Measurements from ENCODE around the gene REPS2. TPM values are rescaled to one million over a fixed set of nuclear protein-coding genes. Genes with fewer than 3 reads are reported as not detected.

REPS2 gene
- total RNA-seq, 2 experiments from 2014 or later: not detected

GRCh38 chrX:16916561-16916960, 29.9 kb upstream of the REPS2 start:
- no peaks in the 10 kb centered on the region for H3K36me3 Mint-ChIP-seq (ENCODE audit: low read depth)
- no peak overlapping the region for H3K27ac Mint-ChIP-seq
- no peak overlapping the region for H3K4me3 Mint-ChIP-seq
- TF ChIP-seq CTCF (IDR thresholded peaks at IDR 0.05): no peak
- POLR2A ChIA-PET: no interaction called here
- H3K4me1 Mint-ChIP-seq (ENCODE audit: low read depth): no peaks in the 10 kb centered on the region
- CTCF ChIA-PET: no interaction called here
- no peak for DNase-seq
- no peaks in the 10 kb centered on the region for H3K9me3 Mint-ChIP-seq
- H3K27me3 Mint-ChIP-seq: no peaks in the 10 kb centered on the region
- no peak for ATAC-seq
- intact Hi-C loops (cut with micrococcal nuclease): no loop called here

GRCh38 chrX:16917120-16917519, 29.3 kb upstream of the REPS2 start:
- Mint-ChIP-seq H3K27ac (no peak overlapping the region), H3K9me3 (no peaks in the 10 kb centered on the region), H3K27me3 (no peaks in the 10 kb centered on the region), H3K36me3 (ENCODE audit: low read depth) (no peaks in the 10 kb centered on the region), H3K4me1 (ENCODE audit: low read depth) (no peaks in the 10 kb centered on the region), H3K4me3 (no peak overlapping the region)
- DNase-seq (no peak), ATAC-seq (no peak)
- intact Hi-C loops (cut with micrococcal nuclease): no loop called here
- ChIA-PET POLR2A (no interaction called here), CTCF (no interaction called here)
- TF ChIP-seq CTCF (IDR thresholded peaks at IDR 0.05): no peak

- no peaks in the 10 kb centered on the region for H3K36me3 Mint-ChIP-seq (ENCODE audit: low read depth)
- H3K27ac Mint-ChIP-seq: no peak overlapping the region
- intact Hi-C loops (cut with micrococcal nuclease): no loop called here
- H3K9me3 Mint-ChIP-seq: no peaks in the 10 kb centered on the region
- no peaks in the 10 kb centered on the region for H3K27me3 Mint-ChIP-seq
- ChIA-PET POLR2A (no interaction called here), CTCF (interaction anchor here (1.2 kb wide), 1 partner anchor 26 kb away, joined by 3 read pairs; no protein-coding TSS in a partner anchor)
- TF ChIP-seq CTCF (IDR thresholded peaks at IDR 0.05): no peak
- DNase-seq: no peak
- no peak for ATAC-seq
- no peaks in the 10 kb centered on the region for H3K4me1 Mint-ChIP-seq (ENCODE audit: low read depth)
- H3K4me3 Mint-ChIP-seq: no peak overlapping the region
Measured at GRCh38 chrX:16918979-16919378, 27.5 kb upstream of the REPS2 start.

DNA sequence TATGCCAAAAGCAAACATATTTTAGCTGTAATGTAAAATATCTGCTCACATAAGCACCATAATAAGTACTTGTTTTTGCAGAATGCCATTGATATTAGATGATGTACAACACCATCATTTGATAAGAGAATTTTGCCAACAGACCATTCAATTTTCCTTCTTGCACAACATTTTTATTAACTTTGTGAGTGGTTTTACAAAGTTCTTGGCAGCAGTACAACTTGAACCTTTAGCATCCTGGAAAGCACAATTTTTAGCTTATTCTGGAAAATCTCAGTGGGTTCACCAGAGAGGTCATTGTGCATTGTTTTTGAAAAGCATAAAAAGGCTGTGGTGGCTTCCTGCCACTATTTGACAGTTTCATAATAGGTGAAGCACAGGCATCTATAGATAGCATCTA, 26.4 kb upstream of the REPS2 start:
- Mint-ChIP-seq H3K9me3 (no peaks in the 10 kb centered on the region), H3K27ac (no peak overlapping the region), H3K36me3 (ENCODE audit: low read depth) (no peaks in the 10 kb centered on the region), H3K27me3 (no peaks in the 10 kb centered on the region), H3K4me3 (no peak overlapping the region), H3K4me1 (ENCODE audit: low read depth) (no peaks in the 10 kb centered on the region)
- no peak for ATAC-seq
- DNase-seq: no peak
- CTCF ChIA-PET: interaction anchor here (1.2 kb wide), 1 partner anchor 27 kb away, joined by 3 read pairs; no protein-coding TSS in a partner anchor
- TF ChIP-seq CTCF (IDR thresholded peaks at IDR 0.05): no peak
- intact Hi-C loops (cut with micrococcal nuclease): no loop called here
- POLR2A ChIA-PET: no interaction called here

DNA sequence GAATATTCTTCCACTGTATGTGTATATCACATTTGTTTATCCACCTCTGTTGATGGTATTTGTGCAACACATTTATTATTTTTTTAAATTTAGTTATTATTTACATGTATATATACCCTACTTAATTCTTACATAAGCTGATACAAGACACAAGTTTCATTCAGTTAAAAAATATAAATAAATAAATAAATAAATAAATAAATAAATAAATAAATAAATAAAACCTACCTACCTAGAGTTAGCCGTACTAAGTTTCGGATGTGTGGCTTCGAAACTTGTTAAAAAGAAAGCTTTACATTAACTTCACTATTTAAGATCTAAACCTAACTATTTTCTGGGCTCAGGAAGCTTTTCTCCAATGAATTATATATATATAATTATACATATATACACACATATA, 23.3 kb upstream of the REPS2 start:
- H3K4me1 Mint-ChIP-seq (ENCODE audit: low read depth): no peaks in the 10 kb centered on the region
- H3K4me3 Mint-ChIP-seq: no peak overlapping the region
- TF ChIP-seq CTCF (IDR thresholded peaks at IDR 0.05): no peak
- ChIA-PET CTCF (no interaction called here), POLR2A (no interaction called here)
- H3K27ac Mint-ChIP-seq: no peak overlapping the region
- peaks cover 2% of the 10 kb centered on the region for H3K27me3 Mint-ChIP-seq
- intact Hi-C loops (cut with micrococcal nuclease): no loop called here
- no peaks in the 10 kb centered on the region for H3K36me3 Mint-ChIP-seq (ENCODE audit: low read depth)
- ATAC-seq: no peak
- no peaks in the 10 kb centered on the region for H3K9me3 Mint-ChIP-seq
- no peak for DNase-seq

Measured in activated CD8-positive, alpha-beta T cell treated with anti-CD3 and anti-CD28 coated beads for 36 hours (primary cell).